ENCODE results near the gene TIE1.

The TIE1 gene

DNA sequence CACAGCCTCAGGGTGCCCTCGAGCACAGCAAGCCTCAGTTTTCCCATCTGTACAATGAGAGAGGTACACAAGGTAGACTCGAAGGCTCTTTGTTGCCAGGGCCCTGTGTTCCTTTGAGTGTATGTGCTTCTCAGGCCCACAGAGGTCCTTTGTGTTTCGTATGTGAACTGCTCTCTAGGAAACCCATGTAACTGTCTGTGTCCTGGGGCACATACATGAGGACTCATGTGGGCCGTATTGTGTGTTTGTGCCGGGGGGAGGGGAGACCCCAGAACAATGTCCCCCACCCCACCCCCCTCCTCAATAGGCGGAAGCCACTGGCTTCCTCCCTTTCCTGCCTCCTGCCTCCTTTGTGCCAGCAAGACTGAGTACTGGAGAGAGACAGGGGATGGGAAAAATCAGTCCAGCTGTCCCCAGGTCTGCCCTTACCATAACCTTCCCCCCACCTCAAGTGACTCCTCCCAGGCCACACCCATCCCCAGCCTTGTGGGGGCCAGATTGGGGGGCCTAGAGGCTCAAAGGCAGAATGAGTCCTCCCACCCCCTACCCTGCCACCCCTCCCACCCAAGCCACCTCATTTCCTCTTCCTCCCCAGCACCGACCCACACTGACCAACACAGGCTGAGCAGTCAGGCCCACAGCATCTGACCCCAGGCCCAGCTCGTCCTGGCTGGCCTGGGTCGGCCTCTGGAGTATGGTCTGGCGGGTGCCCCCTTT is at the start of gene TIE1:
Gene TIE1 (plus strand): TSS at position 605 of the 717 bp plus-strand sequence. CDS start 90 bp downstream, at position 695.
- no peak for DNase-seq

DNA sequence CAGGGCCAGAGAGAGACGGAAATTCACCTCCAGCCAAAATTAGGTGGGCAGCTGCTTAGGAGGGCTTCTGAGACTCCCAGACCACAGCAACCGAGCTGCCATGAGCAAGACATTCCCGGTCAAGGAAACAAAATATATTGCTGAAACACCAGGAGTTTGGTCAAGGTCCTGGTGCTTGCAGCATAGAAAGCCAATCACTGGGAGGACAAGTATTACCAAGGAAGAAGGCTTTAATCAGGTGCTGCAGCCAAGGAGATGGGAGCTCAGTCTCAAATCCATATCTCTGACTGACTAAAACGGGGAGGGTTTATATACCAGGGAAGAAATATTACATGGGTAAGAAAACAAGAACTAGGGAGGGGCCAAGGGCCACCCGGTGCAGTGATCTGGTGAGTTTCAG is 49.8 kb upstream of the TIE1 start:
- no peak for DNase-seq

DNA sequence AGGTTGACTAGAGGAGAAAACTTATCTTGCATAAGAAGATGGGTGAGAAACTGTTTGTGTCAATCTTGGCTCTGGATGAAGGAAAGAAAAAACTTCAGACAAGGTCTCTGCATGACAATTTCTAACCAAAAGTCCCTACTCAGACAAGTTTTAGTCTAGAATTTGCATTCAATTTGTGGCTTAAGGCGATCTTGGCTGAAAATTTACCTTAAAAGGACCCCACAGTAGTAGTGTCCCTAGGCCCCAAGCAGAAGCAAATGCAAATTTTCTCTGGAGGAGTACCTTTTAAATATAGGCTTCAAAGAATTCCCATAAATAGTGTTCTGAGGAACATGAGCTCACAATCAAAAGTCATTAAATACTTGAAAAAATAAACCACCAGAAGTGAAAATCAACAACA is 48.6 kb upstream of the TIE1 start:
- no peak for DNase-seq

DNA sequence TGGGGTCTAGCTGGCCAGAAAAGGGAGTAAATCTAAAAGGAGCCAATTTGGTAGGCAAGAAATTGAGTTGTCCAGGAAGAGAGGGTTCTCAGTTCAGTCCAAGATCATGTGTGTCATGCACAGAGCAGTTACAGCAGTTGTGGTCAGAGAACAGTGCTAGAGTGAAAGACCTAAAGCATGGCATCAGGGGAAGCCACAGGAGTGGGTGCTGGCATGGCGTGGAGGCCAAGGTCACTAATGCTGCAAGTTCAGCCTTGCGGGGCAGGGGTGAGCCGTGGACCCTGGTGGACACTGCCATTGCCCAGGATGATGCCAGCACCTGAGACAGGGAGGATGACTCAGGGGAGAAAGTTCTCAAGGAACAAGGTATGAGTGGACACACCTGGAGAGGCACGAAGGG is 47.6 kb upstream of the TIE1 start:
- no peak for DNase-seq

DNA sequence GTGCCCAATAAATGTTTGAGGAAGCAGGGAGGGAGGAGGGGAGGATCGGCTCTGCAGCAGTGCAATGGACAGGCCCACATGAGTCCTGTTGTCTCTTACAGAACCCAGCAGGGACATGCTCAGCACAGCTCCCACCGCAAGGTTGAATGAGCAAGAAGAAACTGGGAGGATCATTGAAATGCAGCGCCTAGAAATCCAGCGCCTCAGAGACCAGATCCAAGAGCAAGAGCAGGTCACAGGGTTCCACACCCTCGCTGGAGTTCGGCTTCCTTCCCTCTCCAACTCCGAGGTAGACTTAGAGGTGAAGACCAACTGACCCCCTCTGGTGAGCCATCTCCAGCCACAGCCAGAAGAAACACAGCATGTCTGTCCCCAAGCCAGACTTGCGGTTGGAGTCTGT is 46.9 kb upstream of the TIE1 start:
- DNase-seq = no peak

DNA sequence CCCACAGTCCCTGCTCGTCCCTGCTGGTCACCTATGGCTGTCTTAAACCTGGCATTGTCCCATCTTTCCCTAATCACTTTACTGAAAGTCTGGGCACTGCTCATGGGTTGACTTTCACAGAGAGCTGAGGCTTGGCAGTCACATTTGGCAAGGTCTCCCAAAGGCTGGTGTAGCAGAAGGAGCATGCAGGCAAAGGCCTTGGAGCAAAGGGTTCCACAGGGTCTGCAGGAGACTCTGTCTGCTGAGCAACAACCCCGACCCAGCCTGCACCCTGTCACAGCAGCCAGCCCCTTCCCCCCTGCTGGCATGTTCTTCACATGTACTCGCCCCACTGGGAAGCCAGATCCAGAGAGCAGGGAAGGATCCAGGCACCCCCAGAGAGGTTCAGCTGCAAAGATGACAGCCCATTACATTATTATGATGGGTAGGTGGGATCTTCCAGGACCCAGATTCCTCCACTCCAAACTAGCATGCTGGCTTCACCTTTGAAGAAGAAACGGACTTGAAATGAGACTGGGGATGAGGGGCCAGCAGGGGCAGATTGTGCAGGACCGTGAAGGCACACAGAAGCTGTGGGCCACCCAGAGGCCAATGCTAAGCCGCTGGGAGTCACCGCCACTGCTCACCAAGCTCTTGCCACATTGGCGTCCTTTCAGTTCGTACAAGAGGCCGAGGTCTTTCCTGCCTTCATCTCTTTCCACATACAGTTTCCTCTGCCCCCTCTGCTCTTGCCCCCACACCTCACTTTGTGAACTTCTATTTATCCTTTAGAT is 45.2 kb upstream of the TIE1 start:
- no peak for DNase-seq

DNA sequence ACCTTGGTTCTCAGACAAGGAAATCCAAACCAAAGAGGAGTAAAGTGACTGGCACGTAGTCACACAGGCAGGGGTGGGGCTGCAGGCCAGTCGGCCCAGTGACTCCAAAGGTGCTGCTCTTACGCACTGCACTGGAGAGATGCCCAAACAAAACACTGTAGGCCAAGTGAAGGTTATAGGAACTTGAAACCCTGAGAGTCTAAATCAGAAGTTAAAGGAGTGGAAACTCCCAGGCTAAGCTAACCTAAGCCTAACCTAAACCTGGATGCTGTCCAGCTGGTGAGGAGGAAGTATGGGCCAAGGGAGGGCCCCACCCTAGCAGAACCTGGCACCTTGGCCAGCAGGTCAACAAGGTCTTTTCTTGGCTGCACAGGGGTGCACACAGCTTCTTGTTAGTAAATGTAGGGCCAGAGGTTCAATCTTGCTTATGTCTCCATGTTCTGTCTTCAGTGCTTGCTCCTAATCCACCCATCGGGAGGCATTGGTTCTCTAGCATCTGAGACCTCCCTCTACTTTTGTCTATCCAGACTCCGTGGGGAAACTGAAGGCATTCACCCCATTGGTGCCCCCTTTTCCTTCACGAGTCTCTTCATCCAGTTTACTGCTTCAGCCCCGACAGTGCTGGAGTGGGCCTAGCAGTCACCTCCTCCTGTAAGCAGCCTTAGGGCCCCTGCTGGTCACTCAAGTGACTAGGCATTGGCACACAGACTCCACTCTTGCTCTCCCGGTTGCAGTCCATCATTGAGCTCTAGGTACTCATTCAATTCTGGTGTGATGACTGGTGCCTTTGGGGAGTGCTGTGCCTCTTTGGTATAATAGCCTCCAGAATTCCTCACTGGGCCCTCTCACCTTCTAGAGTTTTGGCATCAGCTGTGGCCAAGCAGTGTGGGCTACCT is 43.9 kb upstream of the TIE1 start:
- no peak for DNase-seq

DNA sequence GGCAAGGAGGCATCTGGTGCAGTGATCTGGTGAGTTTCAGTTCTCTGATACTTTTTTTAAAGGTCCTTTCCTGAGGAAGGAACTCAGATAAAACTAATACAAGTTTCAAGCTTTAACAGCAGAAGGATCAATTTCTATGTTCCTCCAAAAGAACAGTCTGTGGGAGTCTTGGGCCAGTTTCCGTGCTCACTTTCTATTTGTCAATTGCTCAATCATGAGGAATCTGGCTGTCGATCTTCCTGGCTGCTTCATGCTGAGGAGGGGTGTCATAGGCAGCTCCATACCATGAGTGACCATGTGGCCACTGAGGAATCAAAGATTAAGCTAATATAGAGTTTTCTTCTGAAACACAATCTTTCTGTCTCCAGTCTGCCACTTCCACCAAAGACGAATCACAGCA is 42.4 kb upstream of the TIE1 start:
- no peak for DNase-seq

DNA sequence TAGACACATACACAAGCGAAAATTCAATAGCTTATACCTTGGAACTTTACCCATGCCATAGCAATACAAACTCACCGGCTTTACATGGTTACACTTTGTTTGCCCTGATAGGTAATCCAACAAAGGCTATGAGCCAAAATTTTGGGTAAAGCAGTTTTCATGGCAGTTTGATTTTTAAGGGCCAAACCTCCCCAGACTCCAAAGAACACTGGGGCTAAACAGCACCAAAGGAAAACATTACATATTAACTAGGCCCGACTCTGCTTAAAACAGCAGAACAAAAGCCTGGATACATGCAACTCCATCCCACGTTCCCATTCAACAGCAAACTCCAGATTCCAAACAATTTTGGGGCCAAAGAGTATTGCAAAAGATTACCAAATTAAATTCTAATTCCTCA is 35.4 kb upstream of the TIE1 start:
- DNase-seq = no peak

DNA sequence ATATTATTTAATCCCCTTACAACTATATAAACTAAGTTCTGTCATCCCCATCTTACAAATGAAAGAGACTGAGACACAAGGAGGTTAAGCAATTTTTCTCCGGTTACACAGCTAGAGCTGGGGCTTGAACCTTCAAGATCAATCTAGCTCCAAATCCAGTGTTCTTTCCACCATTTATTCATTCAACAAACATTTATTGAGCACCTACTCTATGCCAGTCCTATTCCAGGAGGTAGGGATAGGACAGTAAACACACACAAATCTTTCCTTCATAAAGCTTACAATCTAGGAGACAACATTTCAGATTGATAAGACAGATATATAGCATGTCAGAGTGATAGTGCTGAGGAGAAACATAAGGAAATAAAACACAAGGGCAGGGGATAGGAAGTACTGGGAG is 33.9 kb upstream of the TIE1 start:
- DNase-seq = no peak

DNA sequence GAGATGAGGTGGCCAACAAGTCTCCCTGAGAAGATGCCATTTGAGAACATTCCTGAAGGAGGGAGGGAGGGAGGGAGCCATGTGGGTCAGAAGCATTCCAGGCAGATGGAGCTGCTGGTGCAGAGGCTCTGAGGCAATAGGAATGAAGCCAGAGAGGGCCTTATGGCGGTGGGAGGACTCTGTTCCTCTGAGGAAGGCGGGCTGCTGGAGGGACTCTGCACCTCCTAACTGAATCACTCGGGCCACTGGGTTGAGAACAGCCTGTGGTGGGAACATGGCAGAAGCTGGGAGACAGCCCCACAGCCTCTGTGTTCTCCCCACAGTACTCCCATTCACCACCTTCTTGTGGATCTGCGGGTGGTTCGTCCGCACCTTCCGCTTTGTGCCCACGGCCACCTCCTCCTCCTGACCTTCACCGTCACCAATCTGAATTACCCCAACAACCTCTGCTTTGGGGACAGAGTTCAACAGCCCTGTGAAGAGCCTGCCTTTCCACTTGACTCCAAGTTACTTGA is 33.4 kb upstream of the TIE1 start:
- DNase-seq = no peak

DNA sequence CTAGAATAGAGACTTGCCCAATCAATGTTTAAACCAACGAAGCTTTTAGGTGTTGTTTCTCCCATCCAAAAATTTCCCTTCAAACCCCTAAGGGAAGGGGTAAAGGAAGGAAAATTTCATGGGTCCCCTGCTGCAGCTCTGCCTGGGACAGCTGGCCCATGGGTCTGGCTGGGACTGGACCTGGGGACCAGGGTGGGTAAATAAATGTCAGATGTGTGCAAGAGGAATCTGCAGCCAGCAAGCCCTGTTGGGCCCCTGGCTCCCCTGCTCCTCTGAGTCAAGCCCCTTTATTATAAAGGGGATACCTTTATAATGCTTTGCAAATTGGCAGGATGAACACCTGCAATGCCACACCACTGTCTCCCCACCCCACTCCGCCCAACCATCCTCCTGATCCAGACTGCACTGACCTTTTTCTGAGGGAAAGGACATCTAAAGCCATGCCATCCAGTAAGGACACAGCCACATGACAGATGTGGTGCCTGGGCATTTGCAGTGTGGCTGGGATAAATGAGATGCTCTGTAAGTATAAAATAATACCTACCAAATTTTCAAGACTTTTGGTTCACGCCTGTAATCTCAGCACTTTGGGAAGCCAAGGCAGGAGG is 32.9 kb upstream of the TIE1 start:
- DNase-seq = no peak

DNA sequence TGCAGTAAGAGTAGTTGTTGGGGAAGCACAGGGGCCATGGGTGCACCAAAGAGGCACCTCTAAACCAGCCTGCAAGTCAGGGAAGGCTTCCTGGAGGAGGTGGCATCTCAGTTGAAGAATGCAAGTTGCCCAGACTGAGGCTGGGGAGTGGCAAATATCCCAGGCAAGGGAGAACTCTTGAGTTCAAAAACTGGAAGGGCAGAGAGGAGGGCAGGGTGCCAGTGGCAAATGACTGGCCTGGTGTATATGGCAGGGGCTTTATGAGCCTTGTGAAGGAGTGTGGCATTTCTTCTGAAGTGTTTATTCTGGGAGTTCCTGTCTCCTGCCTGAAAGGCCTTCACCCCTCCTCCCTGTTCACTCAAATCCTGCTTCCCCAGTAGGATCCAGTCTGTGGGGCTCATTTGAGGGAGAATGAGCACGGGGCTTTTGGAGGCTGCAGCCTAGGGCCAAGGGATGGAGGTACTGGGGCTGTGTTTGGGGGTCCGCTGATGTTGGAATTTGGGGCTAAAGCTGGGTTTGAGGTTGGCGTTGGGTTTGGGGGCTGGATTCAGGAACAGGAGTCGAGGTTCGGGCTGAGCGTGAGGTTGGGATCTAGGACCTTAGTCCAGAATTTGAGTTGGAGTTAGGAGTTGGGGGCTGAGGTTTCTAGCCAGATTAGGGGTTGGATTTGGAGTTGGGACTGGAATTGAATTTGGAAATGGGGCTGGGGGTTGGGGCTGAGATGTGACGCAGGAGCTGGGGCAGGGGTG is 31.0 kb upstream of the TIE1 start, which contains the start of gene TMEM125:
Gene TMEM125 (plus strand): TSS at position 357 of the 749 bp plus-strand sequence. CDS start 2,740 bp downstream, outside the sequence.
- no peak for DNase-seq

DNA sequence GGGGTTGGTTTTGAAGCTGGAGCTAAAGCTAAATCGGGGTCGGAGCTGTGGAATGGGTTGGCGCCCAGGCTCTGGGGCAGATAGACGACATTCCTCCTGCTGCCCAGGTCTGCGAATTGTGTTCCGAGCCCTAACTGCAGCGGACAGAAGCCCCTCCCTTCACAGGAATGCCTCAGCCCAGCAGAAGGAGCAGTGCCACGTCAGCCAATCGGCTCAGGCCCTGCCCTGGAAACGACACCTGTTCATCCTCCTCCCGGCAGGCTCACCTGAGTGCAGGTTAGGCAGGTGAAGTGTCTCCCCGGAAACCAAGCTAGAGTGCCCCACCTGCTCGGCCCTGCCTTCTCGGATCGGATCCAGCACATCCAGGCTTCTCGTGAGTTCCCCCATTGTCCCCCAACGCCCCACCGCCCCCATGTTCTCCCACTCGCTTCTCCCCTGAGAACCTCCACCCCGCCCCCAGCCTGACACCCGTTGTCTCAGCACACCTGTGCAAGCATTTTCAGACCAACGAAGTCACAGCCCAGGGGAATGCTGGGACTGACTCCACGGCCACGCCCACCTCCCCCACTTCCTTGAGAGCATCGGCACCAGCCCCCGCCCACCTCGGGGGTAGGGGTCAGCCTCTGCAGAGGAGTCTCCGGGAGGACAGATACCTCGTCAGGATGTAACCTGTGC is 30.2 kb upstream of the TIE1 start:
- no peak for DNase-seq

DNA sequence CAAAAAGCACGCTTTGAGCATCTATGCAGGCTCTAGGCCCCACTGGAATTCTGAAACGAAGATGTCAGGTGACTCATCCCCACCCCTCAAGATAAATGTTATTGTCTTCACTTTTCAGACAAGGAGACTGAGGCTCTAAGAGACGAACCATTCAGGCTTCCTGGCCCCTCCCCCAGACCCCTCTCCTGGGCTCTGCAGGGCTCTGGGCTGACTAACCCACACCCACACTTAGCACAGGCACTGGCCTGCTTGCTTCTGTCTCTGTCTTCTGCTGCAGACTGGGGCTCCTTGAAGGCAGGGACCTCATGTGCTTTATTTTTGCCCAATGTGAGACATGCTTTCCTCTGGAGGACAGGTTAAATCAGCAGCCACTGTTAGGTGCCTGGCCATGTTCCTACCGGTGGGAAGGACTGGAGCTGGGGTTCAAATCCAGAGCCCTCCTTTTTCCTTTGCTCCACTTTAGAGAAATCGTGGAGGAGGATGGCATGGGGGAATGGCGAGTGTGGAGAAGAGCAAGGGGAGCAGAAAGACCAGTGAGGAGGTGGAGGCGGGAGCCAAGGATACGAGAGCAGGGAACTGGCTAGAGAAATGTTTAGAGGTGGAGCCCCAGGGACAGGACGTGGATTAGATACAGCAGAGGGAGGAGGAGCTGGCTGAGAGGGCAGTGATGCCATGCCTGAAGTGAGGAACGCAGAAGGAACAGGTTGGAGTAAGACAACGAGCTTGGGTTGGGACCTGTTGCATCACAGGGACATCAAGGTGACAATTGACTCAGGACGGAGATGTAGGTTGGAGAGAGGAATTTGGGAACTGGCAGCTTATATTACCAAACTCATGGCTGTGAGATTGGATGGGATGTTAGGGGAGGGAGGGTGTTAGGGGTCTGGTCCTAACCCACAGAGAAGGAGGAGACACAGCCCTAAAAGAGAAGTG is 29.3 kb upstream of the TIE1 start:
- no peak for DNase-seq

DNA sequence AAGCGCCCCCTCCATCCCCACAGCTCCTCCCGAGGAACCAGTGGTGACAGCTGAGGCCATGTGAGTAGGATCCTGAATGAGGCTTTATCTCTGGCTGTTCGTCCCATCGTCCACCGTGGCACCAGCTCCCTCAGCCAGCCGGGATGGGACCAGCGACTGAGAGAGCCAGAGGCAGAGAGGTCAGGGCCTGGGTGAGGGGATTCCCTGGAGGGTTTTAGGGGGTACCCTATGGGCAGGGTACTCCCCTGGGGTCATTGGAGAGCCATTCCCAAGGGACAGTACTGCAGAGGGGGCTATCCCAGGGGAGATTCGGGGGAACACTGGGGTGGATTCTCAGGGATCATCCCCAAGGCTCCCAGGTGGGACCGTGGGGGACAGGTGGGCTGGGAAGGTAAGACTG is 28.6 kb upstream of the TIE1 start:
- DNase-seq = no peak

DNA sequence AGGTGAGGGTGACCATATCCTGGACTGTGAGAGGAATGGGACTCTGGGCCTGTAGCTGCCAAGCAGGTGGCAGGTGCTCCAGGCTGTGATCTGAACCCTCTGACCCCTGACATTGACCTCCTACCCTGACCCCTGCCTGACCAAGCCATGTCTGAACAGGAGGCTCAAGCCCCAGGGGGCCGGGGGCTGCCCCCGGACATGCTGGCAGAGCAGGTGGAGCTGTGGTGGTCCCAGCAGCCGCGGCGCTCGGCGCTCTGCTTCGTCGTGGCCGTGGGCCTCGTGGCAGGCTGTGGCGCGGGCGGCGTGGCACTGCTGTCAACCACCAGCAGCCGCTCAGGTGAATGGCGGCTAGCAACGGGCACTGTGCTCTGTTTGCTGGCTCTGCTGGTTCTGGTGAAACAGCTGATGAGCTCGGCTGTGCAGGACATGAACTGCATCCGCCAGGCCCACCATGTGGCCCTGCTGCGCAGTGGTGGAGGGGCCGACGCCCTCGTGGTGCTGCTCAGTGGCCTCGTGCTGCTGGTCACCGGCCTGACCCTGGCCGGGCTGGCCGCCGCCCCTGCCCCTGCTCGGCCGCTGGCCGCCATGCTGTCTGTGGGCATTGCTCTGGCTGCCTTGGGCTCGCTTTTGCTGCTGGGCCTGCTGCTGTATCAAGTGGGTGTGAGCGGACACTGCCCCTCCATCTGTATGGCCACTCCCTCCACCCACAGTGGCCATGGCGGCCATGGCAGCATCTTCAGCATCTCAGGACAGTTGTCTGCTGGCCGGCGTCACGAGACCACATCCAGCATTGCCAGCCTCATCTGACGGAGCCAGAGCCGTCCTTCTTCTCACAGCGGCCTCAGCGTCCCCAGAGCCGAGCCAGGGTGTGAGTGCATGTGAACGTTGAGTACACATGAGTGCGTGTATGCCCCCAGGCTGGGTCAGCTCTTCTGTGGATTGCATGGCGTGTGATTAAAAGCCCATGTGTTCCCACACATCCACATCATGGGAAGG is 27.9 kb upstream of the TIE1 start:
- no peak for DNase-seq

DNA sequence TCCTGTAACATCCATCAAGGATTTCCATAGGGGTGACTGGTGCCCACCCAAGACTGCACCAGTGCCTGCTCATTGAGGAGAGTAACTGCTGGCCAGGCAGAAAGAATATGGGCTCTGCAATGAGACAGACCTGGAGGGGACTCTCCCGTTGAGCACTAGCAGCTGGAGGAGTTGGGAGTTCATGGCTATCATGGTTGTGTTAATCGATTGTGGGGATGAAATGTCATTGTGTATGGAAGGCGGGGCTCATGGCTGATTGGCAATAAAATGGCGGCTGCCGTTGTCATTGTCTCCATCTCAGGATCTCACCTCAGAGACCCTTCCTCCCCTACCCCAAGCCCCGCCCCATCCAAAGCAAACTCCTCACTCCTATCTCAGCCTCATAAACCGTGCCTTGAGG is 27.1 kb upstream of the TIE1 start:
- DNase-seq = no peak
